GM18909 (cell line): ENCODE measurements around the gene ATP13A4.
"Not testable (repeated sequence)": the region's sequence is repeated elsewhere in the genome, so short reads cannot be mapped to it uniquely, and the experiment has no call there.

Experiments
- ATAC-seq: cut with Tn5 transposase; IDR thresholded peaks from one replicate; pipeline ENCODE4 v1.9.1; 2021; ENCODE audit warnings: mild to moderate bottlenecking; ENCODE audit not compliant: unreplicated experiment, poor library complexity

The ATP13A4 gene

GRCh38 chr3:193563426-193563825, 8.7 kb upstream of the ATP13A4 start:
- ATAC-seq, result no peak

GRCh38 chr3:193560870-193561269, 6.2 kb upstream of the ATP13A4 start:
- ATAC-seq, result no peak

- ATAC-seq, result no peak
These were observed 5.4 kb upstream of the ATP13A4 start for GRCh38 chr3:193560091-193560490.

GRCh38 chr3:193559100-193559499, 4.4 kb upstream of the ATP13A4 start:
- ATAC-seq, result no peak

GRCh38 chr3:193556841-193557240, 2.1 kb upstream of the ATP13A4 start:
- ATAC-seq, result no peak

- no peak for ATAC-seq
These were observed 1.1 kb downstream of the ATP13A4 start for GRCh38 chr3:193553586-193553985.

GRCh38 chr3:193552923-193553322, 1.8 kb downstream of the ATP13A4 start:
- ATAC-seq, result no peak

GRCh38 chr3:193548406-193548805, 6.3 kb downstream of the ATP13A4 start:
- ATAC-seq, result no peak

GRCh38 chr3:193546129-193546528, 8.6 kb downstream of the ATP13A4 start:
- ATAC-seq, result no peak

GRCh38 chr3:193545304-193545703, 9.4 kb downstream of the ATP13A4 start:
- ATAC-seq, result no peak

GRCh38 chr3:193544289-193544688, 10.4 kb downstream of the ATP13A4 start:
- ATAC-seq, result no peak

GRCh38 chr3:193530231-193531165, 24.2 kb downstream of the ATP13A4 start:
- no peak for ATAC-seq

- ATAC-seq, result not testable (repeated sequence)
These were observed 28.6 kb downstream of the ATP13A4 start for GRCh38 chr3:193526085-193526484.

- no peak for ATAC-seq
These were observed 32.2 kb downstream of the ATP13A4 start for GRCh38 chr3:193522473-193522872.

- no peak for ATAC-seq
These were observed 34.0 kb downstream of the ATP13A4 start for GRCh38 chr3:193520738-193521137.

- no peak for ATAC-seq
These were observed 38.7 kb downstream of the ATP13A4 start for GRCh38 chr3:193515966-193516365.

- ATAC-seq, result no peak
These were observed 44.5 kb downstream of the ATP13A4 start for GRCh38 chr3:193510154-193510553.

- ATAC-seq, result no peak
These were observed 45.4 kb downstream of the ATP13A4 start for GRCh38 chr3:193509103-193509965.

- no peak for ATAC-seq
These were observed 46.6 kb downstream of the ATP13A4 start for GRCh38 chr3:193508108-193508507.

- ATAC-seq, result no peak
These were observed 47.1 kb downstream of the ATP13A4 start for GRCh38 chr3:193507566-193507965.

- ATAC-seq, result no peak
These were observed 47.8 kb downstream of the ATP13A4 start for GRCh38 chr3:193506921-193507320.
